Nephron progenitor cell (in vitro differentiated cells): ENCODE data around the gene GADD45GIP1.
"Not testable (repeated sequence)": the region's sequence is repeated elsewhere in the genome, so short reads cannot be mapped to it uniquely, and the experiment has no call there.

Experiments used
- DNase-seq: peaks from one replicate; pipeline ENCODE4 v3.0.0; 2021
- H3K27ac Mint-ChIP-seq: 2 replicates; pipeline ENCODE4 v1.8.0; 2021; ENCODE audit warnings: mild to moderate bottlenecking, moderate library complexity, mixed read lengths
- H3K27me3 Mint-ChIP-seq: 2 replicates; pipeline ENCODE4 v1.8.0; 2021; ENCODE audit warnings: mild to moderate bottlenecking, low read depth, mixed read lengths; ENCODE audit not compliant: poor library complexity
- H3K36me3 Mint-ChIP-seq: 2 replicates; pipeline ENCODE4 v1.8.0; 2021; ENCODE audit warnings: low read depth, mixed read lengths
- H3K4me1 Mint-ChIP-seq: 2 replicates; pipeline ENCODE4 v1.8.0; 2021; ENCODE audit warnings: mixed read lengths
- H3K4me3 Mint-ChIP-seq: 2 replicates; pipeline ENCODE4 v1.8.0; 2021; ENCODE audit warnings: mild to moderate bottlenecking, moderate library complexity, mixed read lengths
- H3K9me3 Mint-ChIP-seq: 2 replicates; pipeline ENCODE4 v1.8.0; 2021; ENCODE audit warnings: mild to moderate bottlenecking, moderate library complexity, mixed read lengths
- CTCF ChIP-seq: fragments of 200-600 bp; sonication (generic); IDR thresholded peaks from 2 replicates; pipeline ENCODE4 v1.5.0; 2021; ENCODE audit warnings: antibody characterized with exemption

Gene GADD45GIP1

GRCh38 chr19:12979974-12980373, 23.0 kb upstream of the GADD45GIP1 start:
- Mint-ChIP-seq H3K27ac (no peak overlapping the region), H3K36me3 (no peaks in the 10 kb centered on the region), H3K4me3 (no peak overlapping the region), H3K4me1 (no peaks in the 10 kb centered on the region), H3K9me3 (no peaks in the 10 kb centered on the region), H3K27me3 (peaks cover 36% of the 10 kb centered on the region)
- no peak for DNase-seq
- TF ChIP-seq CTCF: no peak

GRCh38 chr19:12976109-12976508, 19.1 kb upstream of the GADD45GIP1 start:
- peaks cover 54% of the 10 kb centered on the region for H3K27me3 Mint-ChIP-seq
- not testable (repeated sequence) for H3K4me1 Mint-ChIP-seq, H3K27ac Mint-ChIP-seq, H3K4me3 Mint-ChIP-seq, DNase-seq, H3K9me3 Mint-ChIP-seq, H3K36me3 Mint-ChIP-seq

- Mint-ChIP-seq H3K9me3 (no peaks in the 10 kb centered on the region), H3K4me1 (peaks cover 2% of the 10 kb centered on the region), H3K4me3 (no peak overlapping the region), H3K36me3 (no peaks in the 10 kb centered on the region), H3K27me3 (peaks cover 57% of the 10 kb centered on the region), H3K27ac (no peak overlapping the region)
- no peak for DNase-seq
- TF ChIP-seq CTCF: no peak
Observed at GRCh38 chr19:12975221-12975741, 18.3 kb upstream of the GADD45GIP1 start.

GRCh38 chr19:12974301-12975220, 17.5 kb upstream of the GADD45GIP1 start:
- H3K27me3 Mint-ChIP-seq: peaks cover 59% of the 10 kb centered on the region
- H3K4me1 Mint-ChIP-seq: peaks cover 6% of the 10 kb centered on the region
- DNase-seq: no peak
- no peak overlapping the region for H3K4me3 Mint-ChIP-seq
- no peak for TF ChIP-seq CTCF
- no peaks in the 10 kb centered on the region for H3K36me3 Mint-ChIP-seq
- H3K27ac Mint-ChIP-seq: no peak overlapping the region
- H3K9me3 Mint-ChIP-seq: no peaks in the 10 kb centered on the region

- Mint-ChIP-seq H3K9me3 (no peaks in the 10 kb centered on the region), H3K4me3 (no peak overlapping the region), H3K27me3 (peaks cover 54% of the 10 kb centered on the region), H3K36me3 (no peaks in the 10 kb centered on the region), H3K4me1 (peaks cover 6% of the 10 kb centered on the region), H3K27ac (no peak overlapping the region)
- DNase-seq: no peak
- TF ChIP-seq CTCF: no peak
Observed at GRCh38 chr19:12973236-12973635, 16.2 kb upstream of the GADD45GIP1 start.

- Mint-ChIP-seq H3K27me3 (peaks cover 30% of the 10 kb centered on the region), H3K4me1 (peaks cover 7% of the 10 kb centered on the region), H3K4me3 (no peak overlapping the region), H3K9me3 (no peaks in the 10 kb centered on the region), H3K27ac (no peak overlapping the region), H3K36me3 (no peaks in the 10 kb centered on the region)
- DNase-seq: no peak
- no peak for TF ChIP-seq CTCF
Observed at GRCh38 chr19:12970070-12970820, 13.2 kb upstream of the GADD45GIP1 start.
